GM12801 (cell line): ENCODE results near the gene MUC12.

Experiments used
- TF ChIP-seq, protein P1 (sequence below): IDR thresholded peaks from one replicate; pipeline ENCODE4 v1.5.1; 2011; ENCODE audit warnings: control low read depth; ENCODE audit not compliant: insufficient read length; ENCODE audit errors: extremely low read depth

Gene MUC12

DNA sequence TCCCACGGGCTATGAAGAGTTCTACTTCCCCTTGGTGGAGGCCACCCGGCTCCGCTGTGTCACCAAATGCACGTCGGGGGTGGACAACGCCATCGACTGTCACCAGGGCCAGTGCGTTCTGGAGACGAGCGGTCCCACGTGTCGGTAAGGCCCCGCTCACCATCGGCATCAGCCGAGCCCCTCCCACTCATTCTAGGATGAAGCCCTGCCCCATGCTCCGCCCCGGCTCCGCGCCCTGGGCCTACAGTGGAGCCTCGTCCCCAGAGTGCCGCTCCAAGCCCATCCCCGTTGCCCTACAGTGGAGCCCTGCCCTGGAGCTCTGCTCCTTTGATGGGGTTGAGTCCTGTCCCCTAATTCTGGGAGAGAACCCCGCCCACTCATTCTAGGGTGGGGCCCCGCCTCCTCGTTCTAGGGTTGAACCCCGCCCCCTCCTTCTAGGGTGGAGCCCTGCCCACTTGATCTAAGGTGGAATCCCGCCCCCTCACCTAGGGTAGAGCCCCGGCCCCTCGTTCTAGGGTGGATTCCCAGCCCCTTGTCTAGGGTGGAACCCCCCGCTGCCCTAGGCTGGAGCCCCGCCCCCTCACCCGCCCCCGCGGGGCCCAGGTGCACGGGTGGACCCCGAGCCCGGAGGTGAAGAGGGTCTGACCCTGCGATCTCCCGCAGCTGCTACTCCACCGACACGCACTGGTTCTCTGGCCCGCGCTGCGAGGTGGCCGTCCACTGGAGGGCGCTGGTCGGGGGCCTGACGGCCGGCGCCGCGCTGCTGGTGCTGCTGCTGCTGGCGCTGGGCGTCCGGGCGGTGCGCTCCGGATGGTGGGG, 3.4 kb upstream of the MUC12 start:
- TF ChIP-seq, protein P1, sequence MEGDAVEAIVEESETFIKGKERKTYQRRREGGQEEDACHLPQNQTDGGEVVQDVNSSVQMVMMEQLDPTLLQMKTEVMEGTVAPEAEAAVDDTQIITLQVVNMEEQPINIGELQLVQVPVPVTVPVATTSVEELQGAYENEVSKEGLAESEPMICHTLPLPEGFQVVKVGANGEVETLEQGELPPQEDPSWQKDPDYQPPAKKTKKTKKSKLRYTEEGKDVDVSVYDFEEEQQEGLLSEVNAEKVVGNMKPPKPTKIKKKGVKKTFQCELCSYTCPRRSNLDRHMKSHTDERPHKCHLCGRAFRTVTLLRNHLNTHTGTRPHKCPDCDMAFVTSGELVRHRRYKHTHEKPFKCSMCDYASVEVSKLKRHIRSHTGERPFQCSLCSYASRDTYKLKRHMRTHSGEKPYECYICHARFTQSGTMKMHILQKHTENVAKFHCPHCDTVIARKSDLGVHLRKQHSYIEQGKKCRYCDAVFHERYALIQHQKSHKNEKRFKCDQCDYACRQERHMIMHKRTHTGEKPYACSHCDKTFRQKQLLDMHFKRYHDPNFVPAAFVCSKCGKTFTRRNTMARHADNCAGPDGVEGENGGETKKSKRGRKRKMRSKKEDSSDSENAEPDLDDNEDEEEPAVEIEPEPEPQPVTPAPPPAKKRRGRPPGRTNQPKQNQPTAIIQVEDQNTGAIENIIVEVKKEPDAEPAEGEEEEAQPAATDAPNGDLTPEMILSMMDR = no peak

DNA sequence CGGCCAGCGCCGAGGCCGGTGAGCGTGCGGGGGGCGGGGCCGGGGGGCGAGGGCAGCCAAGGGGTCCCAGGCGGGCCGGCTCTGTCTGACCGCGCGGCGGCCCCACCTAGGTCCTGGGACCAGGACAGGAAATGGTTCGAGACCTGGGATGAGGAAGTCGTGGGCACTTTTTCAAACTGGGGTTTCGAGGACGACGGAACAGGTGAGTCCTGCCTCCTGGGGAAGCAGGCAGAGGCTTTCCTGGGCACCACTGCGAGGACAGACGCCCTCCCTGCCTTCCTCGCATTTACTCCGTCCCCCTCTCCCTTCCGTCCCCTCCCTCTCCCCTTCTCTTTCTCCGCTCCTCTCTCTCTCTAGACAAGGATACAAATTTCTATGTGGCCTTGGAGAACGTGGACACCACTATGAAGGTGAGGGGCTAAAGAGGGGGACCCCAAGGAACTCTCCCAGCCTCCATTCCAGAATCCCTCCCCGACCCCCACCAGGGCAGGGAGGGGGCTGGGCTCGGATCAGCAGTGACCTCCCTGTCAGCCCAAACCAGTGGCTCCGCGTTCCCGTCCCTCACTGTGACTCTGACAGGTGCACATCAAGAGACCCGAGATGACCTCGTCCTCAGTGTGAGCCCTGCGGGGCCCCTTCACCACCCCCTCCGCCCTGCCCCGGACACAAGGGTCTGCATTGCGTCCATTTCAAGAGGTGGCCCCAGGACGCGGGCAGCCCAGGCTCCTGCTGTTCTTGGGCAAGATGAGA, 2.6 kb upstream of the MUC12 start:
- TF ChIP-seq, protein P1 = no peak

DNA sequence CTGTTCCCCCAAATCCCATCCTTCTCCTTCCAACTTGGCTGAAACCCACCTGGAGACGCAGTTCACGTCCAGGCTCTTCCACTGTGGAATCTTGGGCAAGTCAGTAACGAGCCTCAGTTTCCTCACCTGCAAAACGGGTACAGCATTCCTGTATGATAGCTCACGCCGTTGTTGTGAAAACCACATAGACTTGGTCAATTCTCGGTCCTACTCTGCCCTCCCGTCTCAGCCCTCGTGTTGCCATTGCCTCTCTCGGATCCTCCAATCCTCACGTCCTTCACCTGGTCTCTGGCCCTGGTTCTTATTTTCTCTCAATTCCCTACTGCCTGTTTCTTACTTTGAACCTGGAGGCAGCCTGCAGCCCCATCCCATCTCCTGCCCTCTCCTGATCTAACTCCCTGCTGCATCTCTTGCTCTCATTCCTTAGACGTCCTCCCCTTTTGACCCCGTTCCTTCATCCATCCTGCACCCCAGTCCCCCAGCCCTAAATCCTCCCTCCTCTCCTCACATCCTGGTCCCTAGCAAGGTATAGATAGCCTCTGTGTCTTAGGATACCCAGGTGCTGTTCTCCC, 2.0 kb upstream of the MUC12 start:
- TF ChIP-seq, protein P1 = no peak

DNA sequence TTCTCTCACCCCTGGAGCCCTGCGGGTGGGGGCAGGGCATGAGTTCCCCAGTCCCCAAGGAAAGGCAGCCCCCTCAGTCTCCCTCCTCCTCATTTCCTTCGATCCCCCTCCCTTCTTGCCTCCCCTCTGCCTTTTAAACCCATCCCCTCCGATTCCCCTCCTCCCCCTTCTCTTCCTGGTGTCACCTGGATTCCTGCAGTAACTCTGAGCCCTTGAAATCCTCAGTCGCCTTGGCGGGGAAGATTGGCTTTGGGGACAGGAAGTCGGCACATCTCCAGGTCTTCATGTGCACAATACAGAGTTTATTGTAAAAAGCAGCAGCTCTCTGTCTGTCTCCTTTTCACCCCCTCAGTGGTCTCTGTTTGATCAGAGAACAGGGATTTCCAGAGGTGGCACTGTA, 1.3 kb upstream of the MUC12 start:
- TF ChIP-seq, protein P1 = no peak

DNA sequence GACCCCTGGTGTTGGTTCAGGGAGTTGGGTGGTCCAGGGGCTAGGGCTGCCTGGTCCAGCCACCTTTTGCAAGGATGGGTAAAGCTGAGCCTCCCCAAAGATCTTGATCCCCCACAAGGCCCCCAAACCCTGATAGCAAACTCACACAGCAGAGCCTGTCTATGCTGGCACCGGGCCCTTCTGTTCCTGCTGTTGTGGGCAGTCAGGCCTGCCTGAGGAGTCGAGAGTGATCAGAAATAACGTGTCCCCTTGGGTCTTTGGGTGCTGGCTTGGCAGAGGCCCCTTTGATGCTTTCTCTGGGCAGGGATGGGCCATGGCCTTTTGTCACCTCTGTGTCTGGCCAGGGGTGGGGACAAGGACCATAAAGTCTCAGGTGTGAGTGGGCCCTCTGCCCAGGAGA, 715 bp upstream of the MUC12 start:
- TF ChIP-seq, protein P1 = no peak

DNA sequence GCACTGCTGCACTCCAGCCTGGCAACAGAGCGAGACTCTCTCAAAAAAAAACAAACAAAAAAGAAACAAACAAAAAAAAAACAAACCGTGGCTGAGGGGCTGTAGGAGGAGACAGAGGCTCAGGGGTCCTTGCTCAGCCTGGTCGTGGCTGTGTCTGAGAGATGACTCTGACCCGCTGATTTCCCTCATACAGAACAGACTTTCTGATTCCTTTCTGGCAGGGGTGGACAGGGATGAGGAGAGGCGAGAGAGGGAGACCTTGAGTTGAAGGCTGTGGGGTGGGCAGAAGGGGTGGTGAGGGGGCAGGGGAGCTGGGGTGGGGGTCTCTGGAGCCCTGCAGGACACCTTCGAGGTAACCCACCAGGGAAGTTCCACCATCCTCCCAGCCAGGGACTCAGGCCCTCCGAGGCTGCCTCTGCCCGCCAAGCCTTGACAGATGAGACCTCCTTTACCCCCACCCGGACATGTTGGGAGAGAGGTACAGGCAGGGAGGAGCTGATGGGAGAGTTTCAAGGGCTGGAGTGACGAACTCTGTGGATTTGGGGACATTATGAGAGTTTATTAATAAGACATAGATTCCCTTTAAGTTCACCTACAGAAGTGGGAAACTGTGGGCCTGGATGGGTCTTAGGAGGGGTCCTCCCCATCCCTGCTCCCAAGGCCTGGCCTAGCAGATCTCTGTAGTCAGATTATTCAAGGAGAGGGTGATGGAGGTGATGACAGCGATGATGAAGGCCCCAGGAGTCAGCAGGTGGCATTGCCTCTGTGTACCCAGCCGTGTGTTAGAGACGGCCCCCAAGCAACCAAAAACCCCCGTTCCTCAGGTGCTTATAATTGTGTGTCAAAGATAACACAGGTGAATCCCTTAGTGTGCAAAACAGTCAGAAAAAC, 2.0 kb downstream of the MUC12 start:
- TF ChIP-seq, protein P1 = no peak

DNA sequence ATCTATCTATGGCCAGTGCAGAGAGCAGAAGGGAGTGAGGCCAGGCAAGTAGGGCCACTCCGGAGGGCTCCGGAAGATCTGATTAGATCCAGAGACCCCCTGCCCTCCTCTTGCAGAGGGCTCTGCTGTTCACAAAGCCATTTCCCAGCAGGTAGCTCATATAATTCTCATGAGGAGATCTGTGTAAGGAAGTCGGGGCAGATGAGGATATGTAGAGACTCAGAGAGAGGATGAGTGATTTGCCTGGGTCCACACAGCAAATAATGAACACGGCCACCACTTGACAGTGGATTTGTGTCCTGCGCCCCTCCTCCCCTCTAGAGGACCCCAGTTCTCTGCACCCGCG, 2.6 kb downstream of the MUC12 start:
- TF ChIP-seq, protein P1 = no peak
